Activated CD4-positive, alpha-beta T cell treated with anti-CD3 and anti-CD28 coated beads for 36 hours (primary cell): ENCODE data around the gene MUSK. TPM values are rescaled to one million over a fixed set of nuclear protein-coding genes. Genes with fewer than 3 reads are reported as not detected.

Source experiments
- ATAC-seq: fragments of 200-7000 bp; cut with Tn5 transposase; one replicate; pipeline ENCODE4 v1.10.0; 2021; ENCODE audit warnings: mild to moderate bottlenecking, moderate library complexity
- CTCF ChIA-PET: fragments of 350-600 bp; sonication (Branson Sonifier 250); formaldehyde crosslinking; loops from one replicate; lab custom pipeline; 2021; ENCODE audit warnings: antibody characterized with exemption; lab: Charles Lee
- POLR2A ChIA-PET: fragments of 350-600 bp; sonication (Branson Sonifier 250); formaldehyde crosslinking; loops from one replicate; lab custom pipeline; 2021; ENCODE audit warnings: antibody characterized with exemption, inconsistent platforms; lab: Charles Lee
- DNase-seq: peaks from one replicate; pipeline ENCODE4 v3.0.0-alpha.2; 2020
- H3K27ac Mint-ChIP-seq: one replicate; pipeline ENCODE4 v1.8.0; 2021; ENCODE audit warnings: mixed read lengths
- H3K27me3 Mint-ChIP-seq: one replicate; pipeline ENCODE4 v1.8.0; 2021; ENCODE audit warnings: mixed read lengths
- H3K36me3 Mint-ChIP-seq: one replicate; pipeline ENCODE4 v1.8.0; 2021; ENCODE audit warnings: low read depth, mixed read lengths
- H3K4me1 Mint-ChIP-seq: one replicate; pipeline ENCODE4 v1.8.0; 2021; ENCODE audit warnings: mixed read lengths
- H3K4me3 Mint-ChIP-seq: one replicate; pipeline ENCODE4 v1.8.0; 2021; ENCODE audit warnings: mild to moderate bottlenecking, moderate library complexity, mixed read lengths
- H3K9me3 Mint-ChIP-seq: one replicate; pipeline ENCODE4 v1.8.0; 2021; ENCODE audit warnings: low read depth, mixed read lengths
- intact Hi-C, 2 experiments: fragments of 100-400 bp; cut with DNase I in 1 of 2; cut with micrococcal nuclease in 1 of 2; formaldehyde crosslinking; loops; one replicate each; pipeline versions ENCODE4 v1.14.2 to v1.15.1; 2022 to 2024; cut with DNase I, micrococcal nuclease
- total RNA-seq, 2 experiments: library from RNA; stranded (reverse); gene quantifications; one replicate each; pipeline ENCODE4 v1.2.3, GENCODE V29; 2021

Gene MUSK
- total RNA-seq, 2 experiments from 2014 or later: not detected

- CTCF ChIA-PET: no interaction called here
- DNase-seq (no peak), ATAC-seq (no peak)
- H3K4me1 Mint-ChIP-seq: no peaks in the 10 kb centered on the region
- H3K27me3 Mint-ChIP-seq: peaks cover 3% of the 10 kb centered on the region
- POLR2A ChIA-PET: no interaction called here
- no peak overlapping the region for H3K27ac Mint-ChIP-seq
- H3K36me3 Mint-ChIP-seq: no peaks in the 10 kb centered on the region
- peaks cover 4% of the 10 kb centered on the region for H3K9me3 Mint-ChIP-seq
- intact Hi-C loops: no loop called here
- H3K4me3 Mint-ChIP-seq: no peak overlapping the region
Observed at GRCh38 chr9:110842169-110842568, 173.6 kb downstream of the MUSK start.

- Mint-ChIP-seq H3K36me3 (no peaks in the 10 kb centered on the region), H3K4me1 (no peaks in the 10 kb centered on the region), H3K27ac (no peak overlapping the region), H3K4me3 (no peak overlapping the region), H3K27me3 (peaks cover 3% of the 10 kb centered on the region), H3K9me3 (peaks cover 4% of the 10 kb centered on the region)
- ChIA-PET CTCF (no interaction called here), POLR2A (no interaction called here)
- ATAC-seq (no peak), DNase-seq (no peak)
- intact Hi-C loops: no loop called here
Observed at GRCh38 chr9:110842986-110843385, 174.4 kb downstream of the MUSK start.

- Mint-ChIP-seq H3K36me3 (no peaks in the 10 kb centered on the region), H3K27me3 (peaks cover 3% of the 10 kb centered on the region), H3K4me1 (no peaks in the 10 kb centered on the region), H3K9me3 (peaks cover 4% of the 10 kb centered on the region), H3K27ac (no peak overlapping the region), H3K4me3 (no peak overlapping the region)
- POLR2A ChIA-PET: no interaction called here
- intact Hi-C loops: no loop called here
- CTCF ChIA-PET: no interaction called here
- no peak for ATAC-seq
- no peak for DNase-seq
Observed at GRCh38 chr9:110844121-110844520, 175.5 kb downstream of the MUSK start.

- ATAC-seq (no peak), DNase-seq (no peak)
- H3K27ac Mint-ChIP-seq: no peak overlapping the region
- H3K36me3 Mint-ChIP-seq: no peaks in the 10 kb centered on the region
- no peak overlapping the region for H3K4me3 Mint-ChIP-seq
- no peaks in the 10 kb centered on the region for H3K4me1 Mint-ChIP-seq
- no peaks in the 10 kb centered on the region for H3K9me3 Mint-ChIP-seq
- peaks cover 3% of the 10 kb centered on the region for H3K27me3 Mint-ChIP-seq
- intact Hi-C loops: no loop called here
- ChIA-PET CTCF (no interaction called here), POLR2A (no interaction called here)
Observed at GRCh38 chr9:110846215-110846614, 177.6 kb downstream of the MUSK start.

- no peak for ATAC-seq
- intact Hi-C loops: no loop called here
- CTCF ChIA-PET: no interaction called here
- Mint-ChIP-seq H3K27ac (no peak overlapping the region), H3K4me3 (no peak overlapping the region), H3K4me1 (no peaks in the 10 kb centered on the region), H3K36me3 (no peaks in the 10 kb centered on the region), H3K27me3 (peaks cover 3% of the 10 kb centered on the region), H3K9me3 (no peaks in the 10 kb centered on the region)
- DNase-seq: no peak
- POLR2A ChIA-PET: no interaction called here
Observed at GRCh38 chr9:110847671-110848070, 179.1 kb downstream of the MUSK start.

GRCh38 chr9:110850401-110851135 is 182.0 kb downstream of the MUSK start:
- Mint-ChIP-seq H3K4me3 (no peak overlapping the region), H3K27me3 (no peaks in the 10 kb centered on the region), H3K36me3 (no peaks in the 10 kb centered on the region), H3K9me3 (peaks cover 8% of the 10 kb centered on the region), H3K27ac (no peak overlapping the region), H3K4me1 (no peaks in the 10 kb centered on the region)
- no peak for ATAC-seq
- ChIA-PET POLR2A (no interaction called here), CTCF (interaction anchor here (0.7 kb wide), 1 partner anchor 80 kb away, joined by 3 read pairs; no protein-coding TSS in a partner anchor)
- intact Hi-C loops: no loop called here
- no peak for DNase-seq

Other genes starting within 250 kb of the MUSK start
- not detected for gene SVEP1, start 89.0 kb upstream of the MUSK start, total RNA-seq